ENCODE results near the gene CLCA2.

DNA sequence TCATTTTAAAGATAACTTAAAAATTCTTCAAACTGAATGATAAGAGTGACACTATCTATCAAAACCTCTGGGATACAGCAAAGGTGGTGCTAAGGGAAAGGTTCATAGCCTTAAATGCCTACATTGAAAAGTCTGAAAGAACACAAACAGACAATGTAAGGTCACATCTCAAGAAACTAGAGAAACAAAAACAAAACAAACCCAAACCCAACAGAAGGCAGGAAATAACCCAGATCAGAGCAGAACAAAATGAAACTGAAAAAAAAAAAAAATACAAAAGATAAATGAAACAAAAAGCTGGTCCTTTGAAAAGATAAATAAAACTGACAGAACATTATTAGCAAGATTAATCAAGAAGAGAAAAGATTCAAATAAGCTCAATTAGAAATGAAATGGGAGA, 34.7 kb upstream of the CLCA2 start:
- no peak for TF ChIP-seq EZH2 (IDR thresholded peaks at IDR 0.05)
- TF ChIP-seq FOXP2 (optimal IDR thresholded peaks at IDR 0.05; ENCODE audit: control extremely low read depth, extremely low read length, insufficient read depth), result no peak
- TF ChIP-seq POLR2AphosphoS5 (IDR thresholded peaks at IDR 0.05; ENCODE audit: borderline replicate concordance, low read depth, low read length), result no peak

Measured in SK-N-MC (cell line).